BLaER1 treated with 17β-estradiol and CSF1 and Interleukin-3, amounts not matched to agents 10 nM and 100 nM (cell line): Measurements from ENCODE around the gene SULT1C2.
"Not testable (repeated sequence)": the region's sequence is repeated elsewhere in the genome, so short reads cannot be mapped to it uniquely, and the experiment has no call there.

Experiments used
- H3K27ac ChIP-seq, 11 experiments: shearing (Covaris generic); formaldehyde crosslinking; 2 replicates each; pipeline ENCODE4 v1.8.1; 2022
- H3K27me3 ChIP-seq, 11 experiments: shearing (Covaris generic); formaldehyde crosslinking; 2 replicates each; pipeline ENCODE4 v1.8.1; 2022
- H3K36me3 ChIP-seq, 11 experiments: shearing (Covaris generic); formaldehyde crosslinking; 2 replicates each; pipeline ENCODE4 v1.8.1; 2022
- H3K4me1 ChIP-seq, 10 experiments: shearing (Covaris generic); formaldehyde crosslinking; 2 replicates each; pipeline ENCODE4 v1.8.1; 2022
- H3K4me2 ChIP-seq, 11 experiments: shearing (Covaris generic); formaldehyde crosslinking; 2 replicates each; pipeline ENCODE4 v1.8.1; 2022
- H3K4me3 ChIP-seq, 10 experiments: shearing (Covaris generic); formaldehyde crosslinking; 2 replicates each; pipeline ENCODE4 v1.8.1; 2022
- H3K9ac ChIP-seq, 11 experiments: shearing (Covaris generic); formaldehyde crosslinking; 2 replicates each; pipeline ENCODE4 v1.8.1; 2022
- H3K9me3 ChIP-seq, 11 experiments: shearing (Covaris generic); formaldehyde crosslinking; replicated peaks in 1 of 11; 2 replicates each; pipeline ENCODE4 v1.8.1; 2022
- H4K20me1 ChIP-seq, 11 experiments: shearing (Covaris generic); formaldehyde crosslinking; 2 replicates each; pipeline ENCODE4 v1.8.1; 2022
- Cebpa-rat ChIP-seq, 11 experiments: shearing (Covaris generic); IDR thresholded peaks; 2 replicates each; pipeline ENCODE4 v1.8.1; 2022

Gene SULT1C2

GRCh38 chr2:108355906-108356734 lies 67.4 kb downstream of the SULT1C2 start:
- Histone ChIP-seq H4K20me1 (no peaks in the 10 kb centered on the region), H3K27me3 (no peaks in the 10 kb centered on the region), H3K4me2 (no peak overlapping the region), H3K36me3 (no peaks in the 10 kb centered on the region), H3K4me3 (no peak overlapping the region), H3K27ac (no peak overlapping the region), H3K4me1 (peaks cover 0 to 11% (median 0%) of the 10 kb centered on the region in 10 experiments; a peak in 5 of 20 replicates), H3K9me3 (peaks cover 0 to 12% (median 3%) of the 10 kb centered on the region in 11 experiments; a peak in 4 of 22 replicates), H3K9ac (no peak overlapping the region)
- no peak for TF ChIP-seq Cebpa-rat (IDR thresholded peaks at IDR 0.05)

- H3K27me3 ChIP-seq, H3K4me2 ChIP-seq, H3K4me3 ChIP-seq, H3K27ac ChIP-seq, H4K20me1 ChIP-seq, H3K9ac ChIP-seq, H3K36me3 ChIP-seq, H3K9me3 ChIP-seq: not testable (repeated sequence)
- H3K4me1 ChIP-seq, result peaks cover 0 to 19% (median 0%) of the 10 kb centered on the region in 10 experiments; a peak in 5 of 20 replicates
Measured at GRCh38 chr2:108359336-108359735, 70.6 kb downstream of the SULT1C2 start.
